Measurements from ENCODE around the gene SPDYA.

DNA sequence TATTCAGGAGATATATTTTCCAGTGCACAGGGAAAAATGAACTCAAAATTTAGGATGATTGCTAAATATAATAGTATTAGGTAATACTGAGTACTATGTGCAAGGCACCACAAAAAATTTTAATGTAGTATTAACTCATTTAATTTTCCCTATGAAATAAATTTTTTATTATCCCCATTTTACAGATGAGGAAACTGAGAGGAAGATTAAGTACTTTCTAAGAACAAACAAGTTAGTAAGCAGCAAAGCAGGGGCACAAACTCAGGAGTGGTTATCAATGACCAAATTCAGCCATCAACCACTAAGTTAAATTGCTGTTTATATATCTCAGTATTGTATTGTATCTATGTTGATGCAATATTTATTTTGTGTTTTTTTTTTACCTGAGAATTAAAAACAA is 14.2 kb downstream of the SPDYA start:
- TF ChIP-seq, protein P1, sequence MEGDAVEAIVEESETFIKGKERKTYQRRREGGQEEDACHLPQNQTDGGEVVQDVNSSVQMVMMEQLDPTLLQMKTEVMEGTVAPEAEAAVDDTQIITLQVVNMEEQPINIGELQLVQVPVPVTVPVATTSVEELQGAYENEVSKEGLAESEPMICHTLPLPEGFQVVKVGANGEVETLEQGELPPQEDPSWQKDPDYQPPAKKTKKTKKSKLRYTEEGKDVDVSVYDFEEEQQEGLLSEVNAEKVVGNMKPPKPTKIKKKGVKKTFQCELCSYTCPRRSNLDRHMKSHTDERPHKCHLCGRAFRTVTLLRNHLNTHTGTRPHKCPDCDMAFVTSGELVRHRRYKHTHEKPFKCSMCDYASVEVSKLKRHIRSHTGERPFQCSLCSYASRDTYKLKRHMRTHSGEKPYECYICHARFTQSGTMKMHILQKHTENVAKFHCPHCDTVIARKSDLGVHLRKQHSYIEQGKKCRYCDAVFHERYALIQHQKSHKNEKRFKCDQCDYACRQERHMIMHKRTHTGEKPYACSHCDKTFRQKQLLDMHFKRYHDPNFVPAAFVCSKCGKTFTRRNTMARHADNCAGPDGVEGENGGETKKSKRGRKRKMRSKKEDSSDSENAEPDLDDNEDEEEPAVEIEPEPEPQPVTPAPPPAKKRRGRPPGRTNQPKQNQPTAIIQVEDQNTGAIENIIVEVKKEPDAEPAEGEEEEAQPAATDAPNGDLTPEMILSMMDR (IDR thresholded peaks at IDR 0.05) = no peak
- no peak for TF ChIP-seq EZH2phosphoT487 (IDR thresholded peaks at IDR 0.05)
